Natural killer cell (primary cell): Measurements from ENCODE around the gene CD63. TPM values are rescaled to one million over a fixed set of nuclear protein-coding genes. Genes with fewer than 3 reads are reported as not detected.
A peak's percentile ranks its signal among the peaks of the same experiment; 100 is the strongest.

ENCODE experiments used
- ATAC-seq, 3 donors: fragments of 150-1000 bp in 2 of 3; fragments of 200-7000 bp in 1 of 3; cut with Tn5 transposase; 1 replicate in 1 of 3; 2 replicates in 2 of 3; pipeline ENCODE4 v1.10.0; 2021; ENCODE audit warnings: mild to moderate bottlenecking in 2 of 3, moderate library complexity in 2 of 3
- DNase-seq, 2 donors: peaks; one replicate each; pipeline versions ENCODE4 v3.0.0 to v3.0.0-alpha.2; 2013 to 2021; ENCODE audit warnings: mixed read lengths in 1 of 2
- H3K27ac ChIP-seq: one replicate; pipeline ENCODE4 v1.5.1; 2013; ENCODE audit warnings: mild to moderate bottlenecking, low read length
- H3K27me3 ChIP-seq: one replicate; pipeline ENCODE4 v1.6.1; 2013; ENCODE audit warnings: low read length; ENCODE audit not compliant: control insufficient read depth, insufficient read depth
- H3K36me3 ChIP-seq: one replicate; pipeline ENCODE4 v1.6.1; 2013; ENCODE audit warnings: low read length; ENCODE audit not compliant: control insufficient read depth, insufficient read depth
- H3K4me1 ChIP-seq: one replicate; pipeline ENCODE4 v1.6.1; 2013; ENCODE audit warnings: low read length; ENCODE audit not compliant: control insufficient read depth, insufficient read depth
- H3K4me3 ChIP-seq: one replicate; pipeline ENCODE4 v1.5.1; 2013; ENCODE audit warnings: low read length
- H3K9me3 ChIP-seq: one replicate; pipeline ENCODE4 v1.6.1; 2013; ENCODE audit warnings: low read length; ENCODE audit not compliant: control insufficient read depth, insufficient read depth
- H3K27ac Mint-ChIP-seq, 2 donors: one replicate each; pipeline ENCODE4 v1.8.0; 2022; ENCODE audit warnings: mild to moderate bottlenecking in 2 of 2, mixed read lengths in 2 of 2, moderate library complexity in 1 of 2
- H3K27me3 Mint-ChIP-seq, 2 donors: one replicate each; pipeline ENCODE4 v1.8.0; 2022; ENCODE audit warnings: low read depth in 2 of 2, mixed read lengths in 2 of 2
- H3K36me3 Mint-ChIP-seq: one replicate; pipeline ENCODE4 v1.8.0; 2022; ENCODE audit warnings: mixed read lengths
- H3K4me1 Mint-ChIP-seq, 2 donors: one replicate each; pipeline ENCODE4 v1.8.0; 2022; ENCODE audit warnings: mixed read lengths in 2 of 2
- H3K4me3 Mint-ChIP-seq: one replicate; pipeline ENCODE4 v1.8.0; 2022; ENCODE audit warnings: mild to moderate bottlenecking, moderate library complexity, mixed read lengths
- H3K9me3 Mint-ChIP-seq, 2 donors: one replicate each; pipeline ENCODE4 v1.8.0; 2022; ENCODE audit warnings: mixed read lengths in 2 of 2
- CTCF ChIP-seq: fragments of 200-600 bp; IDR thresholded peaks from one replicate; pipeline ENCODE4 v1.8.0; 2022; ENCODE audit warnings: antibody characterized with exemption
- WGBS: methylation state at CpG from one replicate; pipeline ENCODE4 v1.1.7; 2013; ENCODE audit warnings: missing lambda C conversion rate; ENCODE audit not compliant: insufficient coverage; 5-methylcytosine and 5-hydroxymethylcytosine counted together
- intact Hi-C: fragments of 100-400 bp; cut with micrococcal nuclease; formaldehyde crosslinking; loops from one replicate; pipeline ENCODE4 v1.14.2; 2022
- total RNA-seq, 4 donors: library from RNA; stranded (reverse); fragments of 120-200 nt in 1 of 4; gene quantifications; one replicate each; pipeline versions ENCODE4 v1.2.3 to v1.2.4, GENCODE V29; 2013 to 2022

Gene CD63
- total RNA-seq, 3 donors from 2014 or later (not counting 1 experiment from before 2014, with no cell fraction given) = 296 to 441 (median 319) TPM

- peak overlapping the region; percentile 92 for H3K4me3 Mint-ChIP-seq
- H3K36me3 Mint-ChIP-seq = no peaks in the 10 kb centered on the region
- WGBS = under 1% methylated on average over 73 of the region's 73 CpGs
- peak; percentile 43 to 76 for DNase-seq
- ATAC-seq = peak; percentile 45 to 61 (median 61)
- no peaks in the 10 kb centered on the region for H3K27me3 Mint-ChIP-seq
- H3K9me3 Mint-ChIP-seq = no peaks in the 10 kb centered on the region
- H3K36me3 ChIP-seq = no peaks in the 10 kb centered on the region
- peaks cover 38 to 42% of the 10 kb centered on the region in 2 donors for H3K4me1 Mint-ChIP-seq
- H3K4me1 ChIP-seq = peaks cover 25% of the 10 kb centered on the region
- peak overlapping the region; percentile 81 for H3K4me3 ChIP-seq
- TF ChIP-seq CTCF = no peak
- H3K27ac ChIP-seq = peak overlapping the region; percentile 52
- no peaks in the 10 kb centered on the region for H3K27me3 ChIP-seq
- H3K27ac Mint-ChIP-seq = peak overlapping the region; percentile 22 to 35
- intact Hi-C loops = loop anchor here (2.0 to 5.0 kb wide), 2 partner anchors 184 to 721 kb away; partner anchors contain the start of gene PYM1
- no peaks in the 10 kb centered on the region for H3K9me3 ChIP-seq
Observed at GRCh38 chr12:55743406-55744339, 14.9 kb upstream of the CD63 start.

GRCh38 chr12:55742719-55743405, 14.1 kb upstream of the CD63 start, which contains the start of gene GDF11:
TSS of gene GDF11 (plus strand) at chr12:55743122. CDS start at chr12:55743317, 195 bp downstream.
- ATAC-seq (peak; percentile 65 to 77 (median 70)), DNase-seq (peak; percentile 59 to 85)
- H3K36me3 Mint-ChIP-seq = no peaks in the 10 kb centered on the region
- under 1% methylated on average over 29 of the region's 53 CpGs for WGBS
- Histone ChIP-seq H3K4me1 (peaks cover 33% of the 10 kb centered on the region), H3K4me3 (peak within 1 kb of the TSS; percentile 81), H3K27me3 (no peaks in the 10 kb centered on the region), H3K9me3 (no peaks in the 10 kb centered on the region), H3K36me3 (no peaks in the 10 kb centered on the region), H3K27ac (peak within 1 kb of the TSS; percentile 72)
- no peak for TF ChIP-seq CTCF
- no peaks in the 10 kb centered on the region for H3K27me3 Mint-ChIP-seq
- peak within 1 kb of the TSS; percentile 50 to 69 for H3K27ac Mint-ChIP-seq
- peaks cover 42 to 47% of the 10 kb centered on the region in 2 donors for H3K4me1 Mint-ChIP-seq
- no peaks in the 10 kb centered on the region for H3K9me3 Mint-ChIP-seq
- H3K4me3 Mint-ChIP-seq = peak within 1 kb of the TSS; percentile 92
- intact Hi-C loops = loop anchor here (2.0 to 5.0 kb wide), 2 partner anchors 184 to 722 kb away; partner anchors contain the start of gene PYM1

- no peaks in the 10 kb centered on the region for H3K36me3 Mint-ChIP-seq
- H3K27ac Mint-ChIP-seq = peak overlapping the region; percentile 50 to 69
- no peaks in the 10 kb centered on the region for H3K36me3 ChIP-seq
- H3K4me1 ChIP-seq = peaks cover 41% of the 10 kb centered on the region
- no peak for TF ChIP-seq CTCF
- H3K27me3 Mint-ChIP-seq = no peaks in the 10 kb centered on the region
- H3K4me1 Mint-ChIP-seq = peaks cover 42 to 49% of the 10 kb centered on the region in 2 donors
- intact Hi-C loops = loop anchor here (2.0 to 5.0 kb wide), 2 partner anchors 185 to 723 kb away; partner anchors contain the start of gene PYM1
- no peaks in the 10 kb centered on the region for H3K9me3 ChIP-seq
- 29% methylated on average over 3 of the region's 3 CpGs for WGBS
- peak overlapping the region; percentile 40 for H3K4me3 ChIP-seq
- peak overlapping the region; percentile 72 for H3K27ac ChIP-seq
- H3K27me3 ChIP-seq = no peaks in the 10 kb centered on the region
- DNase-seq (no peak), ATAC-seq (no peak)
- H3K9me3 Mint-ChIP-seq = no peaks in the 10 kb centered on the region
- H3K4me3 Mint-ChIP-seq = peak overlapping the region; percentile 87
Observed at GRCh38 chr12:55741931-55742680, 13.3 kb upstream of the CD63 start.
